ENCODE results near the gene OTUD3.
"Not testable (repeated sequence)": the region's sequence is repeated elsewhere in the genome, so short reads cannot be mapped to it uniquely, and the experiment has no call there.

Gene OTUD3

GRCh38 chr1:19860418-19860817 lies 21.8 kb upstream of the OTUD3 start:
- no peak for TF ChIP-seq CTCF (IDR thresholded peaks at IDR 0.05; ENCODE audit: insufficient read depth, missing control alignments)
- FAIRE-seq = no peak
- no peak for DNase-seq (ENCODE audit: insufficient read length, low spot score)

- FAIRE-seq (no peak), DNase-seq (ENCODE audit: insufficient read length, low spot score) (no peak)
- TF ChIP-seq CTCF (IDR thresholded peaks at IDR 0.05; ENCODE audit: insufficient read depth, missing control alignments) = no peak
These were observed 21.2 kb upstream of the OTUD3 start for GRCh38 chr1:19861034-19861433.

- TF ChIP-seq CTCF (IDR thresholded peaks at IDR 0.05; ENCODE audit: insufficient read depth, missing control alignments) = no peak
- no peak for FAIRE-seq
- no peak for DNase-seq (ENCODE audit: insufficient read length, low spot score)
These were observed 20.2 kb upstream of the OTUD3 start for GRCh38 chr1:19861842-19862530.

- FAIRE-seq (no peak), DNase-seq (ENCODE audit: insufficient read length, low spot score) (no peak)
- no peak for TF ChIP-seq CTCF (IDR thresholded peaks at IDR 0.05; ENCODE audit: insufficient read depth, missing control alignments)
These were observed 19.3 kb upstream of the OTUD3 start for GRCh38 chr1:19862944-19863343.

- FAIRE-seq = no peak
- no peak for DNase-seq (ENCODE audit: insufficient read length, low spot score)
- no peak for TF ChIP-seq CTCF (IDR thresholded peaks at IDR 0.05; ENCODE audit: insufficient read depth, missing control alignments)
These were observed 17.5 kb upstream of the OTUD3 start for GRCh38 chr1:19864570-19865160.

- FAIRE-seq = no peak
- no peak for TF ChIP-seq CTCF (IDR thresholded peaks at IDR 0.05; ENCODE audit: insufficient read depth, missing control alignments)
- no peak for DNase-seq (ENCODE audit: insufficient read length, low spot score)
These were observed 16.2 kb upstream of the OTUD3 start for GRCh38 chr1:19866029-19866428.

GRCh38 chr1:19866758-19867157 lies 15.4 kb upstream of the OTUD3 start:
- no peak for DNase-seq (ENCODE audit: insufficient read length, low spot score)

GRCh38 chr1:19868575-19868974 lies 13.6 kb upstream of the OTUD3 start:
- FAIRE-seq; DNase-seq (ENCODE audit: insufficient read length, low spot score): not testable (repeated sequence)

More at GRCh38 chr1:19866758-19867157, 15.4 kb upstream of the OTUD3 start:
- TF ChIP-seq CTCF (IDR thresholded peaks at IDR 0.05; ENCODE audit: insufficient read depth, missing control alignments) = no peak
- FAIRE-seq = no peak

GRCh38 chr1:19869453-19869852 lies 12.7 kb upstream of the OTUD3 start:
- FAIRE-seq; DNase-seq (ENCODE audit: insufficient read length, low spot score): not testable (repeated sequence)

Measured in D721Med (cell line).